GM20000 (cell line): ENCODE measurements around the gene PSORS1C1.

Experiments
- DNase-seq: peaks from one replicate; pipeline ENCODE4 v3.0.0; 2012; ENCODE audit warnings: low spot score
- CTCF ChIP-seq: IDR thresholded peaks from 2 replicates; pipeline ENCODE4 v1.5.1; 2012; ENCODE audit warnings: mild to moderate bottlenecking, control low read depth; ENCODE audit errors: extremely low read depth, missing control alignments

Gene PSORS1C1

GRCh38 chr6:31130751-31131150, 16.2 kb downstream of the PSORS1C1 start:
- DNase-seq: no peak
- no peak for TF ChIP-seq CTCF

DNA sequence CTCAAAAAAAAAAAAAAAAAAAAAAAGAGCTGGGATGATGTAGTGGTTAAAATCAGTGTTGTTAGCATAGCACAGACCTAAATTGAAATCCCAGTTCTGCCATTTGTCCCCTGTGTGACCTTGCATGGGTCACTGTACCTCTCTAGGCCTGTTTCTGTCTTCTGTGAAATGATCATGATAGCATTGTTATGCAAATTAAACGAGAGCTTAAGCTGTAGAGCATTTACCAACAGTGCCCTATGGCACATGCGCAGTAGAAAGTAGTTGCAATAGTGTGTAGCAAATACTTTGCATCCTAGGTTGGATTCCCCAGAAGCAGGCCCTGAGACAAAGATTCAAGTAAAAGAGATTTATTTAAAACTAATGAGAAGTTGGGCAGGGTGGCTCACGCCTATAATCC, 17.0 kb downstream of the PSORS1C1 start:
- DNase-seq: no peak
- TF ChIP-seq CTCF: no peak

GRCh38 chr6:31132806-31133205, 18.2 kb downstream of the PSORS1C1 start:
- TF ChIP-seq CTCF: no peak
- no peak for DNase-seq

DNA sequence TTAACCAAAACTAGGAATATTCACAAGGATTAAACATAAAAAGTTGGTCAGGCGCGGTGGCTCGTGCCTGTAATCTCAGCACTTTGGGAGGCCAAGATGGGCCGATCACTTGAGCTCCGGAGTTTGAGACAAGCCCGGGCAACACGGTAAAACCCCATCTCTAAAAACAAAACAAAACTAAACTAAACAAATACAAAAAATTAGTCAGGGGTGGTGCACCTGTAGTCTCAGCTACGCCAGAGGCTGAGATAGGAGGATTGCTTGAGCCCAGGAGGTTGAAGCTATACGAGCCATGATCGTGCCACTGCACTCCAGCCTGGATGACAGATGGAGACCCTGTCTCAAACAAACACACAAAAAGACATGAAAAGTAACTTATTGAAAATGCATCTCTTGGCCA, 21.1 kb downstream of the PSORS1C1 start:
- no peak for TF ChIP-seq CTCF

GRCh38 chr6:31138982-31139381, 24.4 kb downstream of the PSORS1C1 start, which contains the start of gene PSORS1C2:
PSORS1C2 (minus strand) TSS chr6:31139066; CDS start chr6:31139026, 40 bp downstream.
- TF ChIP-seq CTCF: no peak
- no peak for DNase-seq

More for the DNA sequence above, 21.1 kb downstream of the PSORS1C1 start:
- no peak for DNase-seq

DNA sequence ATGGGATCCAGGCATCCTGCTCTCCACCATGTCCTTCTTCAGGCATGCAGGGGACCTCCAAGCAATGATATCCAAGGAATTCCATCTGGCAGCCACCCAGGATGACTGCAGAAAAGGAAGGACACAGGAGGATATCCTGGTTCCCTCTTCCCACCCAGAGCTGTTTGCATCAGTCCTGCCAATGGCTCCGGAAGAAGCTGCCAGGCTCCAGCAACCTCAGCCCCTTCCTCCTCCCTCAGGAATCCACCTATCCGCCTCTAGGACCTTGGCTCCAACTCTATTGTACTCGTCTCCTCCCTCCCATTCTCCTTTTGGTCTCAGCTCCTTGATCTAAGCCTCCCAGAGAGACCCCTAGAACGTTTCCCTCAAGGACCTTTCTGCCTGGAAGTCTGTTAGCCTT, 25.0 kb downstream of the PSORS1C1 start:
- DNase-seq: no peak
- no peak for TF ChIP-seq CTCF

GRCh38 chr6:31140643-31141042, 26.0 kb downstream of the PSORS1C1 start:
- no peak for TF ChIP-seq CTCF
- no peak for DNase-seq
